Liver (tissue), 9 donors: Measurements from ENCODE around the gene FST. TPM values are rescaled to one million over a fixed set of nuclear protein-coding genes. Genes with fewer than 3 reads are reported as not detected.

ENCODE experiments used
- DNase-seq: peaks from one replicate; pipeline ENCODE4 v3.0.0-alpha.2; 2017; ENCODE audit warnings: low spot score
- H3K27ac ChIP-seq, 2 donors: one replicate each; pipeline ENCODE4 v1.7.0; 2013; ENCODE audit warnings: inconsistent platforms in 2 of 2, low read length in 2 of 2, control low read depth in 1 of 2, low read depth in 1 of 2, mild to moderate bottlenecking in 1 of 2
- H3K27me3 ChIP-seq, 4 donors: one replicate each; pipeline versions ENCODE4 v1.6.1 to v1.7.0; 2013; ENCODE audit warnings: low read length in 3 of 4, inconsistent platforms in 1 of 4, mild to moderate bottlenecking in 1 of 4, moderate library complexity in 1 of 4; ENCODE audit not compliant: control insufficient read depth in 4 of 4, insufficient read depth in 4 of 4
- H3K36me3 ChIP-seq, 4 donors: one replicate each; pipeline versions ENCODE4 v1.6.1 to v1.7.0; 2013; ENCODE audit warnings: low read length in 3 of 4, mild to moderate bottlenecking in 3 of 4, low read depth in 1 of 4, moderate library complexity in 1 of 4; ENCODE audit not compliant: control insufficient read depth in 4 of 4, insufficient read depth in 3 of 4
- H3K4me1 ChIP-seq, 4 donors: one replicate each; pipeline versions ENCODE4 v1.6.1 to v1.7.0; 2013; ENCODE audit warnings: low read length in 3 of 4, mild to moderate bottlenecking in 3 of 4, moderate library complexity in 1 of 4; ENCODE audit not compliant: control insufficient read depth in 4 of 4, insufficient read depth in 4 of 4
- H3K4me3 ChIP-seq, 3 donors: one replicate each; pipeline versions ENCODE4 v1.6.1 to v1.7.0; 2013; ENCODE audit warnings: low read length in 3 of 3, control low read depth in 1 of 3, low read depth in 1 of 3, mild to moderate bottlenecking in 1 of 3
- H3K9ac ChIP-seq, 2 donors: one replicate each; pipeline ENCODE4 v1.7.0; 2013; ENCODE audit warnings: low read length in 2 of 2, mild to moderate bottlenecking in 2 of 2, moderate library complexity in 2 of 2, control low read depth in 1 of 2, low read depth in 1 of 2
- H3K9me3 ChIP-seq, 4 donors: one replicate each; pipeline versions ENCODE4 v1.6.1 to v1.7.0; 2013; ENCODE audit warnings: low read length in 3 of 4; ENCODE audit not compliant: control insufficient read depth in 4 of 4
- CTCF ChIP-seq: fragments of 150-350 bp; IDR thresholded peaks from 2 replicates; pipeline ENCODE4 v1.5.1; 2017; ENCODE audit warnings: improper control_type of control experiment, low read depth, low read length; ENCODE audit not compliant: missing input control
- EGR1 ChIP-seq, 2 donors: IDR thresholded peaks; 2 replicates each; pipeline ENCODE4 v1.6.1; 2016 to 2018; ENCODE audit warnings: antibody characterized with exemption in 2 of 2, low read depth in 2 of 2
- FOXA1 ChIP-seq: IDR thresholded peaks from 2 replicates; pipeline ENCODE4 v1.6.1; 2016; ENCODE audit warnings: antibody characterized with exemption
- FOXA2 ChIP-seq: IDR thresholded peaks from 2 replicates; pipeline ENCODE4 v1.6.1; 2016; ENCODE audit warnings: antibody characterized with exemption
- GABPA ChIP-seq, 2 donors: IDR thresholded peaks in 1 of 2; conservative IDR thresholded peaks in 1 of 2; 2 replicates each; pipeline ENCODE4 v1.6.1; 2016; ENCODE audit warnings: antibody characterized with exemption in 2 of 2, mild to moderate bottlenecking in 1 of 2, moderate library complexity in 1 of 2
- HNF4A ChIP-seq, 2 donors: conservative IDR thresholded peaks; 2 replicates each; pipeline ENCODE4 v1.6.1; 2016; ENCODE audit warnings: antibody characterized with exemption in 2 of 2, mild to moderate bottlenecking in 2 of 2
- HNF4G ChIP-seq: IDR thresholded peaks from 2 replicates; pipeline ENCODE4 v1.6.1; 2016; ENCODE audit warnings: antibody characterized with exemption
- JUND ChIP-seq, 2 donors: IDR thresholded peaks; 2 replicates each; pipeline ENCODE4 v1.6.1; 2016; ENCODE audit warnings: antibody characterized with exemption in 2 of 2
- MAX ChIP-seq: IDR thresholded peaks from 2 replicates; pipeline ENCODE4 v1.6.1; 2016; ENCODE audit warnings: antibody characterized with exemption
- NR2F2 ChIP-seq: IDR thresholded peaks from 2 replicates; pipeline ENCODE4 v1.6.1; 2016; ENCODE audit warnings: antibody characterized with exemption
- REST ChIP-seq: IDR thresholded peaks from 2 replicates; pipeline ENCODE4 v1.6.1; 2016; ENCODE audit warnings: antibody characterized with exemption, mild to moderate bottlenecking
- RXRA ChIP-seq, 2 donors: IDR thresholded peaks; 2 replicates each; pipeline ENCODE4 v1.6.1; 2017 to 2018; ENCODE audit warnings: antibody characterized with exemption in 2 of 2, mild to moderate bottlenecking in 1 of 2
- SP1 ChIP-seq: IDR thresholded peaks from 2 replicates; pipeline ENCODE4 v1.6.1; 2018; ENCODE audit warnings: antibody characterized with exemption, mild to moderate bottlenecking
- TAF1 ChIP-seq: conservative IDR thresholded peaks from 2 replicates; pipeline ENCODE4 v1.6.1; 2016; ENCODE audit warnings: antibody characterized with exemption, mild to moderate bottlenecking
- YY1 ChIP-seq: IDR thresholded peaks from 2 replicates; pipeline ENCODE4 v1.6.1; 2016; ENCODE audit warnings: antibody characterized with exemption, mild to moderate bottlenecking
- ZBTB33 ChIP-seq: IDR thresholded peaks from 2 replicates; pipeline ENCODE4 v1.6.1; 2016; ENCODE audit warnings: antibody characterized with exemption
- WGBS: extraction: QIAGEN DNeasy Blood & Tissue Kit; methylation state at CpG from one replicate; pipeline ENCODE4 v1.1.7; 2013; 5-methylcytosine and 5-hydroxymethylcytosine counted together
- polyA plus RNA-seq, 2 donors: library from polyadenylated mRNA; stranded (reverse) in 1 of 2; unstranded in 1 of 2; fragments of 200-250 nt in 1 of 2; fragments of >200 nt in 1 of 2; fragmentation: Nextera tagmentation in 1 of 2; extraction: Ambion mirVana in 1 of 2; gene quantifications; one replicate each; pipeline versions ENCODE4 v1.2.1 to v1.2.3, GENCODE V29; 2013 to 2015
- total RNA-seq, 2 donors: library from RNA; depleted of rRNA; stranded (reverse); fragments of >200 nt; gene quantifications; one replicate each; pipeline ENCODE4 v1.2.3, GENCODE V29; 2014
- donor health status: healthy.
- donor health status: healthy.
- donor health status: healthy.
- donor health status: healthy.
- donor health status: healthy.

Gene FST
- total and polyA plus RNA-seq, 4 donors: 5.6 to 29.2 (median 16.8) TPM

- Histone ChIP-seq H3K27me3 (no peaks in the 10 kb centered on the region), H3K9me3 (no peaks in the 10 kb centered on the region), H3K9ac (no peak overlapping the region), H3K4me3 (no peak overlapping the region), H3K27ac (peak overlapping the region; percentile 56 to 71), H3K36me3 (no peaks in the 10 kb centered on the region), H3K4me1 (peaks cover 4 to 36% (median 28%) of the 10 kb centered on the region in 4 donors)
- no peak for TF ChIP-seq HNF4G
- no peak for TF ChIP-seq JUND (IDR thresholded peaks at IDR 0.05)
- no peak for TF ChIP-seq YY1
- TF ChIP-seq NR2F2: no peak
- TF ChIP-seq HNF4A (conservative IDR thresholded peaks at IDR 0.05): no peak
- TF ChIP-seq GABPA (IDR thresholded peaks at IDR 0.05 in 1 of 2, conservative IDR thresholded peaks at IDR 0.05 in 1 of 2): no peak
- TF ChIP-seq SP1: no peak
- no peak for TF ChIP-seq FOXA1
- TF ChIP-seq TAF1: no peak
- TF ChIP-seq FOXA2: no peak
- TF ChIP-seq MAX: no peak
- TF ChIP-seq CTCF: no peak
- TF ChIP-seq REST: no peak
- no peak for TF ChIP-seq EGR1 (IDR thresholded peaks at IDR 0.05; ENCODE audit: low read depth in 2 of 2)
- no peak for DNase-seq
- 34% methylated on average over 3 of the region's 3 CpGs for whole genome bisulfite sequencing
Measured at GRCh38 chr5:53476019-53476418, 4.4 kb upstream of the FST start.

GRCh38 chr5:53476531-53477480, 3.6 kb upstream of the FST start:
- DNase-seq: peak; percentile 45
- no peak overlapping the region for H3K4me3 ChIP-seq
- peak overlapping the region in 1 of 2 donors; percentile 42 for H3K9ac ChIP-seq
- no peaks in the 10 kb centered on the region for H3K9me3 ChIP-seq
- H3K36me3 ChIP-seq: no peaks in the 10 kb centered on the region
- H3K27me3 ChIP-seq: no peaks in the 10 kb centered on the region
- WGBS: 34% methylated on average over 3 of the region's 3 CpGs
- peaks cover 5 to 39% (median 29%) of the 10 kb centered on the region in 4 donors for H3K4me1 ChIP-seq
- H3K27ac ChIP-seq: peak overlapping the region; percentile 71 to 89
- TF ChIP-seq YY1 (peak; percentile 95), REST (peak; percentile 68), HNF4G (peak; percentile 93), RXRA (IDR thresholded peaks at IDR 0.05) (peak; percentile 99), TAF1 (peak; percentile 77), HNF4A (conservative IDR thresholded peaks at IDR 0.05) (peak; percentile 97), CTCF (no peak), FOXA1 (peak; percentile 95), GABPA (IDR thresholded peaks at IDR 0.05 in 1 of 2, conservative IDR thresholded peaks at IDR 0.05 in 1 of 2) (no peak), SP1 (peak; percentile 100), ZBTB33 (peak; percentile 89)
